Vagina (tissue), 2 donors: Measurements from ENCODE around the gene NALCN.

ENCODE experiments used
- POLR2A ChIP-seq, 2 donors: fragments of 450-650 bp; IDR thresholded peaks; one replicate each; pipeline ENCODE4 v1.6.1; 2017; ENCODE audit warnings: antibody characterized with exemption in 2 of 2, mild to moderate bottlenecking in 2 of 2, moderate library complexity in 2 of 2
- POLR2AphosphoS5 ChIP-seq, 2 donors: sonication (generic); formaldehyde crosslinking; IDR thresholded peaks; one replicate each; pipeline ENCODE4 v1.9.0; 2017; ENCODE audit warnings: antibody characterized with exemption in 2 of 2, mild to moderate bottlenecking in 2 of 2, low read depth in 1 of 2; ENCODE audit not compliant: insufficient read depth in 1 of 2
- TF ChIP-seq, protein P1 (sequence below), 3 experiments: fragments of 450-650 bp in 2 of 3; fragments of 200-600 bp in 1 of 3; sonication (generic) in 1 of 3; IDR thresholded peaks; one replicate each; pipeline ENCODE4 v1.5.1; 2017 to 2019; ENCODE audit warnings: antibody characterized with exemption in 3 of 3, mild to moderate bottlenecking in 2 of 3, moderate library complexity in 2 of 3

DNA sequence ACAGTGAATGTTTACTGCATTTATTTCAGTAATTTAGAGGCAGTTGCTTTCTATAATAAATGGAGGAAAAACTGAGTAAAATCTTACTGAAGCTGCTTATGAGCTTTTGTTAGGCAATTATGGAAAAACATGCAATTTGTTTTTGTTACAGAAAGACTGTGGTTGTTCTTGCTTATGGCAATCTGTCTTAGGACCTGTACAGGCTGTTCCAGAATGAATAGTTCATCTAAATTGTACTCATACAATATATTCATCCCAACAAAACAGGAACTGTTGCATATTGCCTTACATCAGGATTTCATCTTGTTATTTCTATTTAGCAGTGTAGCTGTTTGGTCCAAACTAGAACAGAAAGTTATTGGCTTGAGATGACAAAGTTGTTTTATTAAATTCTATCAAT is 199.2 kb downstream of the NALCN start:
- TF ChIP-seq POLR2A (IDR thresholded peaks at IDR 0.05): no peak
- TF ChIP-seq, protein P1, sequence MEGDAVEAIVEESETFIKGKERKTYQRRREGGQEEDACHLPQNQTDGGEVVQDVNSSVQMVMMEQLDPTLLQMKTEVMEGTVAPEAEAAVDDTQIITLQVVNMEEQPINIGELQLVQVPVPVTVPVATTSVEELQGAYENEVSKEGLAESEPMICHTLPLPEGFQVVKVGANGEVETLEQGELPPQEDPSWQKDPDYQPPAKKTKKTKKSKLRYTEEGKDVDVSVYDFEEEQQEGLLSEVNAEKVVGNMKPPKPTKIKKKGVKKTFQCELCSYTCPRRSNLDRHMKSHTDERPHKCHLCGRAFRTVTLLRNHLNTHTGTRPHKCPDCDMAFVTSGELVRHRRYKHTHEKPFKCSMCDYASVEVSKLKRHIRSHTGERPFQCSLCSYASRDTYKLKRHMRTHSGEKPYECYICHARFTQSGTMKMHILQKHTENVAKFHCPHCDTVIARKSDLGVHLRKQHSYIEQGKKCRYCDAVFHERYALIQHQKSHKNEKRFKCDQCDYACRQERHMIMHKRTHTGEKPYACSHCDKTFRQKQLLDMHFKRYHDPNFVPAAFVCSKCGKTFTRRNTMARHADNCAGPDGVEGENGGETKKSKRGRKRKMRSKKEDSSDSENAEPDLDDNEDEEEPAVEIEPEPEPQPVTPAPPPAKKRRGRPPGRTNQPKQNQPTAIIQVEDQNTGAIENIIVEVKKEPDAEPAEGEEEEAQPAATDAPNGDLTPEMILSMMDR (IDR thresholded peaks at IDR 0.05): no peak
- no peak for TF ChIP-seq POLR2AphosphoS5 (IDR thresholded peaks at IDR 0.05; ENCODE audit: insufficient read depth in 1 of 2, low read depth in 1 of 2)
